ENCODE data around the gene PIGR. TPM values are rescaled to one million over a fixed set of nuclear protein-coding genes. Genes with fewer than 3 reads are reported as not detected.

PIGR gene
- total and polyA plus RNA-seq, 2 donors (not counting 3 experiments of a cell fraction or from before 2014, with no cell fraction given): not detected

- no peak overlapping the region for H3K9ac ChIP-seq (replicated peaks; ENCODE audit: extremely low read depth, insufficient read depth, low read length)
- H2AFZ ChIP-seq (ENCODE audit: low read depth, low read length): no peak overlapping the region
- POLR2A ChIA-PET: no interaction called here
- TF ChIP-seq EZH2 (IDR thresholded peaks at IDR 0.05; ENCODE audit: borderline replicate concordance, low read depth, low read length, severe bottlenecking): no peak
- TF ChIP-seq POLR2AphosphoS5 (IDR thresholded peaks at IDR 0.05; ENCODE audit: insufficient read depth, low read depth, low read length): no peak
- TF ChIP-seq MYC (IDR thresholded peaks at IDR 0.05; ENCODE audit: low read depth, low read length): no peak
- TF ChIP-seq JUN (IDR thresholded peaks at IDR 0.05; ENCODE audit: borderline replicate concordance, insufficient read depth, insufficient read length, low read depth): no peak
- no peak for TF ChIP-seq FOS (IDR thresholded peaks at IDR 0.05; ENCODE audit: borderline replicate concordance, insufficient read depth, low read length)
- no peak for TF ChIP-seq POLR2A (IDR thresholded peaks at IDR 0.05; ENCODE audit: low read depth, low read length)
- TF ChIP-seq CTCF (IDR thresholded peaks at IDR 0.05; ENCODE audit: extremely low read depth in 1 of 2, insufficient read depth in 1 of 2, low read depth in 1 of 2, low read length in 2 of 2): no peak
- TF ChIP-seq GATA2 (IDR thresholded peaks at IDR 0.05; ENCODE audit: insufficient read depth, insufficient read length, low read depth, low read length): no peak
- TF ChIP-seq MAX (IDR thresholded peaks at IDR 0.05; ENCODE audit: insufficient read depth, insufficient read length): no peak
- H3K9me3 ChIP-seq (replicated peaks; ENCODE audit: control insufficient read depth, insufficient read depth, low read length): no peaks in the 10 kb centered on the region
- peaks cover 3 to 5% of the 10 kb centered on the region in 2 experiments for H3K27me3 ChIP-seq (ENCODE audit: control insufficient read depth in 2 of 2, insufficient read depth in 2 of 2, low read length in 2 of 2)
- no peak overlapping the region for H3K4me2 ChIP-seq (ENCODE audit: insufficient read depth, low read length)
- CTCF ChIA-PET: interaction anchor here (4.2 kb wide), 1 partner anchor 12 kb away, joined by 21 read pairs; no protein-coding TSS in a partner anchor
- H3K4me3 ChIP-seq (replicated peaks in 1 of 3; ENCODE audit: insufficient read depth in 1 of 3, low read depth in 1 of 3, low read length in 3 of 3): no peak overlapping the region
- H3K4me1 ChIP-seq (ENCODE audit: control insufficient read depth, extremely low read depth, insufficient read depth, low read length): no peaks in the 10 kb centered on the region
- dilution Hi-C loops (cut with MboI; ENCODE audit: extremely low pct_ligation_motif_present, low sequenced_read_pairs) (no loop called here), intact Hi-C loops (cut with micrococcal nuclease) (no loop called here)
- H4K20me1 ChIP-seq (replicated peaks; ENCODE audit: control insufficient read depth, extremely low read depth, insufficient read depth, low read length): no peaks in the 10 kb centered on the region
- BruUV-seq (replicated peaks): no TSS peak
- no peaks in the 10 kb centered on the region for H3K79me2 ChIP-seq (ENCODE audit: control insufficient read depth, insufficient read depth, low read length)
- no peaks in the 10 kb centered on the region for H3K9me1 ChIP-seq (replicated peaks; ENCODE audit: control insufficient read depth, extremely low read depth, insufficient read depth, low read length)
- DNase-seq (ENCODE audit: low read depth, low spot score) (no peak), FAIRE-seq (no peak)
- no peaks in the 10 kb centered on the region for H3K36me3 ChIP-seq (ENCODE audit: control insufficient read depth in 2 of 2, extremely low read depth in 1 of 2, insufficient read depth in 2 of 2, low read length in 2 of 2)
- no peak overlapping the region for H3K27ac ChIP-seq (ENCODE audit: insufficient read depth, low read depth, low read length)
Measured at GRCh38 chr1:206899717-206900116, 46.5 kb downstream of the PIGR start.

All from endothelial cell of umbilical vein (primary cell).